ENCODE measurements around the gene KIAA1586. TPM values are rescaled to one million over a fixed set of nuclear protein-coding genes. Genes with fewer than 3 reads are reported as not detected.
"Not testable (repeated sequence)": the region's sequence is repeated elsewhere in the genome, so short reads cannot be mapped to it uniquely, and the experiment has no call there.

The KIAA1586 gene
- total RNA-seq (2014; rRNA removed; shearing (Covaris generic)) = 22.8 and 27.6 TPM in 2 replicates

- peak; percentile 95 for DNase-seq (ENCODE audit: low read depth)
Measured at GRCh38 chr6:57046332-57047256, at the start of gene KIAA1586. Gene KIAA1586, plus strand, starts transcription at chr6:57046693. Its CDS starts 63 bp downstream, at chr6:57046756.

GRCh38 chr6:56999049-56999448, 47.4 kb upstream of the KIAA1586 start:
- no peak for DNase-seq (ENCODE audit: low read depth)

GRCh38 chr6:56999748-57000147, 46.7 kb upstream of the KIAA1586 start:
- not testable (repeated sequence) for DNase-seq (ENCODE audit: low read depth)

GRCh38 chr6:57002197-57002596, 44.3 kb upstream of the KIAA1586 start:
- no peak for DNase-seq (ENCODE audit: low read depth)

GRCh38 chr6:57004292-57004691, 42.2 kb upstream of the KIAA1586 start:
- DNase-seq (ENCODE audit: low read depth) = no peak

- DNase-seq (ENCODE audit: low read depth) = no peak
Measured at GRCh38 chr6:57006101-57006500, 40.4 kb upstream of the KIAA1586 start.

GRCh38 chr6:57008069-57008468, 38.4 kb upstream of the KIAA1586 start:
- peak; percentile 2 for DNase-seq (ENCODE audit: low read depth)

- DNase-seq (ENCODE audit: low read depth) = peak; percentile 97
Measured at GRCh38 chr6:57013521-57013926, 33.0 kb upstream of the KIAA1586 start.

- DNase-seq (ENCODE audit: low read depth) = no peak
Measured at GRCh38 chr6:57017069-57017468, 29.4 kb upstream of the KIAA1586 start.

- DNase-seq (ENCODE audit: low read depth) = no peak
Measured at GRCh38 chr6:57017841-57018240, 28.7 kb upstream of the KIAA1586 start.

- no peak for DNase-seq (ENCODE audit: low read depth)
Measured at GRCh38 chr6:57019434-57019833, 27.1 kb upstream of the KIAA1586 start.

GRCh38 chr6:57021086-57021720, 25.3 kb upstream of the KIAA1586 start:
- peak; percentile 61 for DNase-seq (ENCODE audit: low read depth)

GRCh38 chr6:57024321-57024720, 22.2 kb upstream of the KIAA1586 start:
- DNase-seq (ENCODE audit: low read depth) = no peak

GRCh38 chr6:57024775-57025174, 21.7 kb upstream of the KIAA1586 start:
- no peak for DNase-seq (ENCODE audit: low read depth)

GRCh38 chr6:57026001-57026400, 20.5 kb upstream of the KIAA1586 start:
- DNase-seq (ENCODE audit: low read depth) = no peak

GRCh38 chr6:57027301-57027700, 19.2 kb upstream of the KIAA1586 start:
- no peak for DNase-seq (ENCODE audit: low read depth)

GRCh38 chr6:57029213-57029612, 17.3 kb upstream of the KIAA1586 start:
- no peak for DNase-seq (ENCODE audit: low read depth)

- DNase-seq (ENCODE audit: low read depth) = no peak
Measured at GRCh38 chr6:57033228-57033627, 13.3 kb upstream of the KIAA1586 start.

GRCh38 chr6:57035549-57035948, 10.9 kb upstream of the KIAA1586 start:
- DNase-seq (ENCODE audit: low read depth) = no peak

- DNase-seq (ENCODE audit: low read depth) = no peak
Measured at GRCh38 chr6:57038906-57039305, 7.6 kb upstream of the KIAA1586 start.

- peak; percentile 19 for DNase-seq (ENCODE audit: low read depth)
Measured at GRCh38 chr6:57040011-57040410, 6.5 kb upstream of the KIAA1586 start.

- DNase-seq (ENCODE audit: low read depth) = not testable (repeated sequence)
Measured at GRCh38 chr6:57044061-57044460, 2.4 kb upstream of the KIAA1586 start.

- DNase-seq (ENCODE audit: low read depth) = no peak
Measured at GRCh38 chr6:57044568-57044967, 1.9 kb upstream of the KIAA1586 start.

Measured in RPMI7951 (cell line).